ENCODE measurements around the gene DPEP1.
"Not testable (repeated sequence)": the region's sequence is repeated elsewhere in the genome, so short reads cannot be mapped to it uniquely, and the experiment has no call there.

DPEP1 gene

DNA sequence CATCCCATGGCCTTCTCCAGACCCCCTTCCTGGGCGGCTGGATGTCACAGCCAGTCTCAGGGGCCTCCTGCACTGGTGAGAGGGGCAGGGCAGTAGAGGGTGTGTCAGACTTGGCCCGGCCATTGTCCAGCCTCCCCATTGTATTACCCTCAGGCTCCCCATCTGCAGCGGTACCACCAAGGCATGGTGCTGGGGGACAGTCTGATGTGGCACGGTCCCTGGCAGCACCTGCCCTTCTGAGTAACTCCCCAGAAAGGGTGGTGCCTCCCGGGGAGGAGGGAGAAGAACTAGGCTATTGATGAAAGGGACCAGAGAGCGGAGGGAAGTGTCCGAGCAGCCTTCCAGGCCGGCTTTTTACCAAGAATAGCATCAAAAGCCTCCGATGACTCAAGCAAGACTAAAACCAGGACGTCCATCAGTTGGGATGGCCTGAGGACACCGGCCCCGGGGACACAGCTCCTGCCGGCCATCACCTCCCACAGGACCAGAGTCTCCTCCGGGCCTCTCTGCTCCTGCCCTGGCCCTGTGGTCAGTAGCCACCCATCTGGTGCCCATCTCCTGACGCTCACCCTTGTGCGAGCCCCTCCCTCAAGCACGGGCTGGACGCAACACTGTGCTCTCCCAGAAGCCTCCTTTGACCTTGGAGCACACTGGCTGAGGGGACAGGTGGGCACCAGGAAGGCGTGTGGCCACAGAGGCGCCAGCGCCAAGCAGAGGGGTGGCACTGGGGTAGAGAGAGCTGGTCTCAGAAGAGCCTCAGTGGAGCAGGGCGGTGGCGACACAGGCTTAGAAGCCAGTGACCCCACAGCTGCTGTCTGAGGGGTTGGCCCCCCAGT is 43.7 kb upstream of the DPEP1 start:
- no peak overlapping the region for H3K4me3 ChIP-seq (ENCODE audit: control insufficient read depth, low read depth, low read length)
- TF ChIP-seq, protein P1, sequence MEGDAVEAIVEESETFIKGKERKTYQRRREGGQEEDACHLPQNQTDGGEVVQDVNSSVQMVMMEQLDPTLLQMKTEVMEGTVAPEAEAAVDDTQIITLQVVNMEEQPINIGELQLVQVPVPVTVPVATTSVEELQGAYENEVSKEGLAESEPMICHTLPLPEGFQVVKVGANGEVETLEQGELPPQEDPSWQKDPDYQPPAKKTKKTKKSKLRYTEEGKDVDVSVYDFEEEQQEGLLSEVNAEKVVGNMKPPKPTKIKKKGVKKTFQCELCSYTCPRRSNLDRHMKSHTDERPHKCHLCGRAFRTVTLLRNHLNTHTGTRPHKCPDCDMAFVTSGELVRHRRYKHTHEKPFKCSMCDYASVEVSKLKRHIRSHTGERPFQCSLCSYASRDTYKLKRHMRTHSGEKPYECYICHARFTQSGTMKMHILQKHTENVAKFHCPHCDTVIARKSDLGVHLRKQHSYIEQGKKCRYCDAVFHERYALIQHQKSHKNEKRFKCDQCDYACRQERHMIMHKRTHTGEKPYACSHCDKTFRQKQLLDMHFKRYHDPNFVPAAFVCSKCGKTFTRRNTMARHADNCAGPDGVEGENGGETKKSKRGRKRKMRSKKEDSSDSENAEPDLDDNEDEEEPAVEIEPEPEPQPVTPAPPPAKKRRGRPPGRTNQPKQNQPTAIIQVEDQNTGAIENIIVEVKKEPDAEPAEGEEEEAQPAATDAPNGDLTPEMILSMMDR (IDR thresholded peaks at IDR 0.05; ENCODE audit: control insufficient read depth, insufficient read depth, low read depth, low read length, missing control alignments): no peak
- DNase-seq (ENCODE audit: low read depth): no peak

DNA sequence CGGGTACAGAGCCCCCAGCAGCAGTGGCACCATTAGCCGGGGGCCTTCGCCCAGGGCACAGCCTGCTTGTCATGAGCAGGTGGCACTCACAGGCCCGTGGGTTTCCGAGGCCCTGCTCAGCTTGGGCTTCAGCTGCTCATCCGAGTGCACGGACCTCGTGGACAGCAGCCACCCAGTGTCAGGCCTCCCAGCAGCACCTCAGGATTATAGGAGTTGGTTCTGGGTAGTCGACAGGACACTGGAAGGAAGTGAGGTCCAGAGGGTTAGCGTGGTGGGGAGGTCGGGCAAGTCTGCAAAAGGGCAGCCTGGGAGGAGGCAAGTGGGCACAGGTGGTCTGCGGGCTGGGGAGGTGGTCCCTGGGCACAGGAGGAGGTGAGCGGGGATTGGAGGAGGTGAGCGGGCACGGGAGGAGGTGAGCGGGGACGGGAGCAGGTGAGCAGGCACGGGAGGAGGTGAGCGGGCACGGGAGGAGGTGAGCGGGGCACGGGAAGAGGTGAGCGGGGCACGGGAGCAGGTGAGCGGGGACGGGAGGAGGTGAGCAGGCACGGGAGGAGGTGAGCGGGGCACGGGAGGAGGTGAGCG is 43.0 kb upstream of the DPEP1 start:
- no peak overlapping the region for H3K4me3 ChIP-seq (ENCODE audit: control insufficient read depth, low read depth, low read length)
- TF ChIP-seq, protein P1 (IDR thresholded peaks at IDR 0.05; ENCODE audit: control insufficient read depth, insufficient read depth, low read depth, low read length, missing control alignments): no peak
- no peak for DNase-seq (ENCODE audit: low read depth)

DNA sequence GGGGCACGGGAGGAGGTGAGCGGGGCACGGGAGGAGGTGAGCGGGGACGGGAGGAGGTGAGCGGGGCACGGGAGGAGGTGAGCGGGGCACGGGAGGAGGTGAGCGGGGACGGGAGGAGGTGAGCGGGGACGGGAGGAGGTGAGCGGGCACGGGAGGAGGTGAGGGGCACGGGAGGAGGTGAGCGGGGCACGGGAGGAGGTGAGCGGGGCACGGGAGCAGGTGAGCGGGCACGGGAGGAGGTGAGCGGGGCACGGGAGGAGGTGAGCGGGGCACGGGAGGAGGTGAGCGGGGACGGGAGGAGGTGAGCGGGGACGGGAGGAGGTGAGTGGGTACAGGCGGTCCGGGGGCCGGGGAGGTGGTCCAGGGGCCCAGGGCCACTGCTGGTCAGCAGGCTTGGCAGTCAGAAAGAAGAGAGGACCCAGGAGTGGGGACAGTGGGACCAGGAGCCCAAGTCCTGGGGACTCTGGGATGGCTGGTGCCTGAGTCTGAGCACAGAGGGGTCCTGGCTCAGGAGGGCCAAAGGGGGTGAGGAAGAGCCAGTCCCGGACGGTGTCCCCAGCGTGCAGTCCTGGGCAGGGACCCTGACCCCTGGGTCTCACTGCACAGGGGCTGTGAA is 42.4 kb upstream of the DPEP1 start:
- not testable (repeated sequence) for H3K4me3 ChIP-seq (ENCODE audit: control insufficient read depth, low read depth, low read length); DNase-seq (ENCODE audit: low read depth)

DNA sequence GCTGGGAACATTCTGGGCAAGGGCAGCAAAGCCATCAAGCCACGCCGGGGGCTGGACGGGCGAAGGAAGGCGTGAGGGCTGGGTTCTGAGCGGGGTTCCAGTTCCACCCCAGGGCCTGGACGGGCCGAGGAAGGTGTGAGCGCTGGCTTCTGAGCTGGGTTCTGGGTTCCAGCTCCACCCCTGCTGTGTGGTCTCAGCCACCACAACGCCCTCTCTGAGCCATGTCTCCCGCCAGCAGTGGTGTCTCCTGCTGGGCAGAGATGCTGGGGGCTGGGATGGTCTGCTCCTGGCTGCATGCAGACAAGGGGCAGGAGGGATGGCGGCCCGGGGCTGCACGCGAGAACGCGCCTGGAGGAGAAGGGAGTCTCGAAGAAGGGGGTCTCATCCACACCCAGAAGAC is 41.8 kb upstream of the DPEP1 start:
- no peak for DNase-seq (ENCODE audit: low read depth)
- no peak overlapping the region for H3K4me3 ChIP-seq (ENCODE audit: control insufficient read depth, low read depth, low read length)
- TF ChIP-seq, protein P1 (IDR thresholded peaks at IDR 0.05; ENCODE audit: control insufficient read depth, insufficient read depth, low read depth, low read length, missing control alignments): no peak

DNA sequence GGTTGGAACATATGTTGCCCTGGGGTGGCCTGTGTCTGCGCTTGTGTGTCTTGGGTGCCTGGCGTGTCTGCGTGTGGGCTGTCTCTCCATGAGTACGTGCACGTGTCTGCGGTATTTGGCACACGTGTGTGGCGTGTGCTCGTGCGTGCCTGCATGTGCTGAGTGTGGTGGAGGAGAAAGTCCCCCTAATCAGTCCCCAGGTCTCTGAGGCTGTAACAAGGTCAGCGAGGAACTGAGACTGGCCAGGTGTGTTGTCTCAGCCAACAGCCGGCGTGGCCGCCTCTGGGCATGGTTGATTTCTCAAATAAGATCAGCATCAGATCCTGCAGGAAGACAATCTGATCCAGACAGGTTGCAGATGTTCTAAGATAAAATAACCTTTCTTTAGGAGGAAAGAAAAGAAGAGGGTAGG is 41.4 kb upstream of the DPEP1 start:
- no peak overlapping the region for H3K4me3 ChIP-seq (ENCODE audit: control insufficient read depth, low read depth, low read length)
- TF ChIP-seq, protein P1 (IDR thresholded peaks at IDR 0.05; ENCODE audit: control insufficient read depth, insufficient read depth, low read depth, low read length, missing control alignments): no peak
- DNase-seq (ENCODE audit: low read depth): no peak

DNA sequence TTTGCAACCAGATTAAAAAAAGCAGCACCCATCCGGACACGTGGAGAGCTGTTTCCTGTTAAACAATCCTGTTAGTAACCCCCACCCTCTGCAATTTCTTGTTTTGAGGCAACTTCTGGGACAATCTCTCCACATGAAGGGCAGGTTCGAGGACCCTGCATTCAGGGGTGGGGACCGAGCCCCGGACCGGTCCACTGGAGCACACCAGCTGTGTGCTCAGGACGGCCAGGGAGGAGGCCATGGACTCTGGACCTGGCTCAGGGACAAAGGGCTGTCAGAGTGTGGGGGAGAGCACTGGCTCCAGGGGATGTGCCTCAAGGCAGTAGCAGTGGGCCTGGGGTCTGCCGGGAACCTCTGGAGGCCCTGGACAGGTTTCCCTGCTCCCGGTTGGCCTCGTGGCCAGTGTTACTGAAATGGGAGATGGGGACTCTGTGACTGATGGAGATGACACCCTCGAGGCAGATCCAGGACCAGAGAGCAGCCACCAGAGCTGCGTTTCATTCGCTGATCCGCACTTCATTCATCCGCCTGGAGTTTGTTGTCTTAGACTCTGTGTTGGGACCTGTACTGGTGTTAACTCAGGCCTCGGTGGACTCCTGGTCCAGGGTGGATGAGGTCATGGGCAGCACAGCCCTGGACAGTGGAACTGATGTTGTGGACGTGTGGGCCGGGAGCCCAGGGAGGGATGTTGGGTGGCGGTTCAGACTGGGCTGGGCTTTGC is 40.8 kb upstream of the DPEP1 start:
- TF ChIP-seq, protein P1 (IDR thresholded peaks at IDR 0.05; ENCODE audit: control insufficient read depth, insufficient read depth, low read depth, low read length, missing control alignments): no peak
- H3K4me3 ChIP-seq (ENCODE audit: control insufficient read depth, low read depth, low read length): no peak overlapping the region
- no peak for DNase-seq (ENCODE audit: low read depth)

Data from AG09309 (cell line).